ENCODE results near the gene KIAA0753.
A peak's percentile ranks its signal among the peaks of the same experiment; 100 is the strongest.

The KIAA0753 gene

DNA sequence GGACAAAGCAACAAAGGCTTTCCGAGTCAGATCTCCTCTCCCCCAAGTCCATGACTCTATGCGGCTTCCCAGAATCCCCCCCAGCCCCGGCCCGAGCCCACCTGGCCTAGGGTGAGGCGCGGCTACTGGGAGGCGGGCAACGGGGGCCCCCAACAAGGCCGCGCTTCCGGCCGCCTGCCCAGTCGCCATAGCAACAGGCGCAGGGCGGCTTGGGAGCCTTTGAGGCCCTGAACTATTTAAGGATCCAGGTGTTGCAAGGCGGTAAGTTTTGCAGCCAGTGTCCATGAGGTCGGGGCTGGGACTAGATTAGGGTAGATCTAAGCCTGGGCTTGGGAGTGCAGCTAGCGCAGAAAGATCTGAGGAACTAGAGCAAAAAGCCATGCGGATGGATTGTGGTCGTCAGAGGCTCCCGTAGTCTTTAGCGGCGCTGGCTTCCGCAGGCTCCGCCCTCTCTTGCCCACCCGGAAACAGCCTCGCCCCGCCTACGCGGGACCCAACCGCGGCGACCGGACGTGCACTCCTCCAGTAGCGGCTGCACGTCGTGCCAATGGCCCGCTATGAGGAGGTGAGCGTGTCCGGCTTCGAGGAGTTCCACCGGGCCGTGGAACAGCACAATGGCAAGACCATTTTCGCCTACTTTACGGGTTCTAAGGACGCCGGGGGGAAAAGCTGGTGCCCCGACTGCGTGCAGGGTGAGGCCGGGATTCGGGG, at the start of gene KIAA0753, which contains the start of gene TXNDC17:
Gene KIAA0753 (minus strand): TSS at position 176 of the 711 bp plus-strand sequence. CDS start 5,608 bp downstream, outside the sequence.
Gene TXNDC17 (plus strand): TSS at position 525 of the 711 bp plus-strand sequence. CDS start 23 bp downstream, at position 548.
- peak; percentile 87 for DNase-seq (ENCODE audit: low spot score)

GRCh38 chr17:6688944-6689343, 48.4 kb upstream of the KIAA0753 start:
- no peak for DNase-seq (ENCODE audit: low spot score)

DNA sequence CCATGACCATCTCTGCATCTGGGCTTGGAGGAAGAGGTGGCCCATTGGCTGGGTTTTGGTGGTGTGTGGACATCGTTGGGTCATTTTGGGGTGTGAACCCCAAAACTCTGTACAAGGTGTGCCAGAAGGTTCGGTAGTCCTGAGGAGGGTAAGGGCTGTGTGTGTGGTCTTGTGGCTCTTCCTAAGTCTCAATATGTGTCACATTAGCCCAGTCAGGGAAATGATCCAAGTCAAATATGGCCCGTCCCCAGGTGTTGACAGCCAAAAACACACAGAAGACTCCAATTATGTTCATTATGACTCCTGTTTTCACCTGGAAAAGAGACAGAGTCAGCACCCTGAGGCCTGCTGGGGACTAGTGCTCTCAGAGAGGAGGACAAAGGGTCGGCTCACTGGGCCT, 45.5 kb upstream of the KIAA0753 start:
- DNase-seq (ENCODE audit: low spot score), result no peak

- no peak for DNase-seq (ENCODE audit: low spot score)
Measured at GRCh38 chr17:6684881-6685767, 44.6 kb upstream of the KIAA0753 start.

DNA sequence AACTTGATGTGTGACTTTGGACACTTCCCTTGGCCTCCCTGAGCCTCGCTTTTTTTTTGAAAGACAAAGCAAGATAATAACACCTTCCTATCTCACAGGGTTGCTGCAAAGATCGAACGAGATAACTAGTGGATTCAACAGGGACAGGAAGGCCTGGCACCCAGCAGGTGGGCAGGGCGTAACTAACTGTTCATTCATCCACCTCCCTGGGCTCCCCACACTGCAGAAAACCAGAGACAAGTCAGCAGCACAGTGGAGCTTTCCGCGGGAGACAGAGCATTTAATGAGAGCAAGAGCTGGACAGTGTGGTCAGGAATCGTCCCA, 43.9 kb upstream of the KIAA0753 start:
- DNase-seq (ENCODE audit: low spot score), result no peak

DNA sequence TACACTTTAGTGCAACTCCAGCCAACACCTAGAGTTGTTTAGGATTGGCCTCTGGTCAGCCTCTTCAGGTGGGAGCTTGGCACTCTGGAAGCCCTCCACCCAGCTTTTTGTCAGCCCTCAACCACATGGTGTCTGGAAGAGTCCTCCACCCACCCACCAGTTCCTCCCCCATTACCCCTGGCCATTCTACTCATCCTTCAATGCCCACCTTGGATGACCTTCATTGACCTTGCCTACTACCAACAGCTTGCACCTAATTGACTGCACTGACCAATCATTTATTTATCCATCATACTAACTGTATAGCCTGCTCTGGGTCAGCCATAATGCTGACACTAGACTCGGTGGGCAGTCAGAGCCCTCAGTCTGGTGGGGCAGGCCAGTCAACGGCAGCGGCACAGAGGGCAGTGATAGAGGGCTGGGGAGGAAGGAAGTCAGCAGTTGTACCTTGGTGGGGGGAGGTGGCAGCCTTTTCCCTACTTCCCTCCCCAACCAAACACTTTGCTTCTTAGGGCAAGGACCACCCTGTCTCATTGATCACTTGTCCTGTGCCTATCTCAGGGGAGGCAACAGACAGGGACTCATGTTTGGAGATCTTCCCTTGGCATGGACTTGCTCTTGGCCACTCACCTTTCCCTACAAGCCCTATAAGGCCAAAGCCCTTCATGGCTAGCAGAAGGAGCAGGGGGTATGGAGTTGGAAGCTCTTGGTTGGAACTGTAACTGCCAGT, 43.4 kb upstream of the KIAA0753 start:
- DNase-seq (ENCODE audit: low spot score), result no peak

DNA sequence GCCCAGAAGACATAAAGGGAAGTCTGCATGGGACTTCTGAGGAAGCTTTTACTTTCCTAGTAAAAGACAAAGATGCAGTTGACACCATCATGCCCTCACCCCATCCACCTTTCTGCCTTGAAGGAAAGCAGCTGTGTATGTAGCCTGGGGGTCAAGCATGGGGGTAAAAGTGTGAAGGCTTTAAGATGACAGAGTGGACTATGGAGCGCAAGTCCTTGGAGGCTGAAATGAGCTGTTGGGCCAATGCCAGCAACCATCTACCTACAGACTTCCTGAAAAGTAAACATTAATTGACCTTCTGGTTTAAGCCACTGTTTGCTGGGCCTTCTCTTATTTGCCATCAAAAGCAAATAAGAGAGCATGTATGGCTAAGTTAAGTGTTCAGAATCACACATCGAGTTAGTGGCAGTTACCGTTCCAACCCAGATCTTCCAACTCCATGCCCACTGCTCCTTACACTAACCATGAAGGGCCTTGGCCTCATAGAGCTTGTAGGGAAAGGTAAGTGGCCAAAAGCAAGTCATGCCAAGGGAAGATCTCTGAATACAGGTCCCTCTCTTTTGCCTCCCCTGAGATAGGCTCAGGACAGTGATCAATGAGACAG, 42.7 kb upstream of the KIAA0753 start:
- DNase-seq (ENCODE audit: low spot score), result no peak

DNA sequence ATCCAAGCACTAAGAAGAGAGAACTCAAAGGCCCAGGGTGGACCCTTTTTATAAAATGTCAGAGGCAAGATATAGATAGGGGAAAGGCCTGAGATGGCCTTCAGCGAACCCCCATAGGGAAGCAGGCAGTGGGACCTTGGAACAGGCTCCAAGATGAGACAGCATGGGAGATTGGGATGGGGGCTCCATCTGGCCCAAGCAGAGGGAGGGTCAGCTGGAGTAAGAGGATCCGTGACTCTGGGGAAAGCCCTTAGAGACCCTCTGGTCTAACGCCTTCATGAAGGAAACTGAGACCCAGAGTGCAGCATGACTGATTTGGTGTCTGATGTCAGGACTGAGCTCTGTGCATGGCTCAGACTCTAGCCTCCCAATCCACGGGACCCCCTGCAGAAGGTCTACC, 41.8 kb upstream of the KIAA0753 start:
- DNase-seq (ENCODE audit: low spot score), result no peak

GRCh38 chr17:6681671-6682070, 41.2 kb upstream of the KIAA0753 start:
- no peak for DNase-seq (ENCODE audit: low spot score)

DNA sequence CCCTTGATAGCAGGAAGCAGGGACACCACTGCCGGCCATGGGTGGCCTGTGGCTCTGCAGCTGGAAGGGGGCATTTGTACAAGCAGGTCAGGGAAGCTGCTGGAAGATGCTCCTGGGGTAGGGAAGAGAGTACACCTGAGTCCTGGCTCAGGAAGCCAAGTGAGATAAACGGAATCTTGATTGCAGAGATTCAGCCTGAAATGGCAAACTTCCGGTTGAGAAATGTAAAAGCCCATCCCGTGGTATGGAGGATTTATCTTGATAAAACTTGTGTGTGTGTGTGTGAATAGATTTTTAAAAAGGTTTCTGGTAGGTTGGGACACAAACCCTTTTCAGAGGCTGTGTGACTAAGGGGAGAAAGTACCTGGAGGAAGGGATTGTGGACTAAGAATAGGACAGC, 40.7 kb upstream of the KIAA0753 start:
- DNase-seq (ENCODE audit: low spot score), result no peak

- no peak for DNase-seq (ENCODE audit: low spot score)
Measured at GRCh38 chr17:6679241-6679640, 38.7 kb upstream of the KIAA0753 start.

DNA sequence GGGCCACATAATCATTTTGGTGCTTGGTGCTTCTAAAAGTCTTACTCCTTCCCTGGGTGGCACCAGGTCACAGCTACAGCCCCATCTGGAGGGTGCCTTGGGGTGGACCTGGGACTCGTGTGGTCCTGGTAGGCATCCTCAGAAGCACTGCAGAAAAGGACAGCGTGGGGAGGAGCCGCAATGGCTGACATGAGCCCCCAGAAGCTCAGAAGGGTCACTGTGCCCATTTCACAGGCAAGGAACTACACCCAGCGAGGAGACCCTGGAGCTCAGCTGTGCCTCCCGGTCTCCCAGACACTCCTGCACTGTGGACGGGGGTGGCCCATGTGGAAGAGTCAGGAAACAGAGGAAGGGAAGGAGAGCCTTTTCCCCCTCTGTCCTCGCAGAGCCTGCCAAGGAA, 37.4 kb upstream of the KIAA0753 start:
- DNase-seq (ENCODE audit: low spot score), result no peak

DNA sequence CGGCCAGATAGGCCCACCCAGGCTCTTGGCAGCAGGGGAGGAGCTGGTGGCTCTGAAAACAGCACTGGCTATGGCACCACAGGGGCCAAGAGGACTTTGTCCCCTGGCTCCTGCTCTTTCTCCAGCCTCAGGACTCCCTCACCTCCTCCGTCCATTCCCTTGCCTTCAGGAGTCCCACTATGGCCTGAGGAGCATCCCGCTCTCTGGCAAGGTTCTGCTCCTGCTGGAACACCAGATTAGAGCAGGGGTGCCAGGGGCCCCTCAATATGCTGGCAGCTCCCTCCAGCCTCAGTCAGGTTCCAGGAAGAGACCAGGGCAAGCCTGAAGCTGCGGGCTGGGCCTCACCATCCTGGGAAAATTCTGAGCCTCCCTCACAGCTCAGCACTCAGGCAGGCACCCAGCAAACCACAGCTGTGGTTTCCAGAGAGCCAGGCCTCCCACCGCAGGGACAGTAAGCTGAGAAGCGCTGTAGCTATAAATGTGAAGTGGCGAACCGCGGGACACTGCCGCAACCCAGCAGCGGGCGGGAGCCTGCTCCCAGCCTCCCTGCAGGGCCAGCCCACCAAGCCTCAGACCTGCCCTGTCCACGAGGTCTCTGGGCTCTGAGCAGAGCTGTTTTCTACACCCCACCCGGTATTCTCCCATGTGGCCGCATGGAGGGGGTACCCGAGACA, 36.8 kb upstream of the KIAA0753 start:
- DNase-seq (ENCODE audit: low spot score), result no peak

DNA sequence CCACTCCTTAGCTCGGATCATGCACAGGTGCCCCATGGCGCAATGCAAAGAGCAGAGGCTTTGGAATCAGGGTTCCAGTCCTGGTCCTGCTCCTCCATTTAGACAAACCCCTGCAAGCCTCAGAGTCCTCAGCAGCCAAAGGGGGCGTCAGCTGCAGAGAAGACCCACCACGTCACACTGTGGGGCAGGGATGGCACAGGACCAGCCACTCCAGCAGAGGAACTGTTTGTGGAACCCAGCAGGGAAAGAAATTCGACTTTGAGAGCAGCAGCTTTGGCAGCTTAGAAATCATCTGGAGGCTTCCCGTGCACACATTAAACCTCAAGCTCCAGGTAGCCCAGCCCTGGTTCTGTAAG, 36.3 kb upstream of the KIAA0753 start:
- DNase-seq (ENCODE audit: low spot score), result no peak

DNA sequence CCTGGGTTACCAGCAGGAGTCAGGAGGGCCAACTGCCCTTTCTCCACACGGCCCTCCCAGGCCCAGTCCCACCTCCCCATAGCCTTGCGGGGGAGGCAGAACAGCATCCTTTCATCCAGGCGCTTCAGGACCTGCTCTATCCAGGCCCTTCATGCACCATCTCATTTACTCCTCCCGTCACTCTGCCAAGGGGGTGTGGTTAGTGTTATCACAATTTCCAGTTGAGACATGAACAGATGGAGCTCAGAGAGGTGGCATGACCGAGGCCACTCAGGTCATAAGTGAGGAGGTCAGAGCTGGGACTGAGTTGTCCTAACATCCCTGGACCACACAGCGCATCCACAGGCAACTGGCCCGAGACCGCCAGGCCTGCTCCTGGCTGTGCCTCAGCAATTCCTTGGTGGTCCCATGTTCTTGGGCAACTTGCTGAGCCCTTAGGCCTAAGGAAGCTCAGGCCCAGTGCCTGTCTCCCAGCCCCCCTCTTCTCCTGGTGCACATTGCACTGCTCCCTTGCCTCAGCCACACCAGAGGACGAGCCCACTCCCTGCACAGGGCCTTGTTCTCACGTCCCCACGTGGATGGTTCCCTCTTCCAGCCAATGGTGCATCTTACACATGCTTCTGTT, 34.8 kb upstream of the KIAA0753 start:
- peak; percentile 61 for DNase-seq (ENCODE audit: low spot score)

DNA sequence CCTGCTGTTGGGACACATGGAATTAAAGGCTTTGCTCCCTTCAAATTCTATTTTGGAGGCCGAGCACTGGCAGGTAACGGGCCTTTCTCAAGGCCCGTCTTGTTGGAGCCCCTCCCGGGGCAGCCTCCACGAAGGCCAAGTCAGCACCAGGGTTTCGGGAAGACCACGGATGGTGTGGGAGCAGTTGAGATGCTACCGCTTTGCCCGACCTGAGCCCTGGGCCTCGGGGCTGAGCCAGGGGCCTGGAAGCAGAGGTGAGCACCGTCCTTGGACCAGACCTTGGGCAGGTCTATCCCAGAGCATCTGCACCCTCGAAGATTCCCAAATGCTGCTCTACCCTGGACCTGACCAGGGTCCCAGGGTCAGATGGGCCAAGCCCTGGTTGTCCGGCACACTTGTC, 34.1 kb upstream of the KIAA0753 start:
- no peak for DNase-seq (ENCODE audit: low spot score)

- no peak for DNase-seq (ENCODE audit: low spot score)
Measured at GRCh38 chr17:6671431-6671830, 30.9 kb upstream of the KIAA0753 start.

GRCh38 chr17:6670999-6671398, 30.5 kb upstream of the KIAA0753 start:
- no peak for DNase-seq (ENCODE audit: low spot score)

DNA sequence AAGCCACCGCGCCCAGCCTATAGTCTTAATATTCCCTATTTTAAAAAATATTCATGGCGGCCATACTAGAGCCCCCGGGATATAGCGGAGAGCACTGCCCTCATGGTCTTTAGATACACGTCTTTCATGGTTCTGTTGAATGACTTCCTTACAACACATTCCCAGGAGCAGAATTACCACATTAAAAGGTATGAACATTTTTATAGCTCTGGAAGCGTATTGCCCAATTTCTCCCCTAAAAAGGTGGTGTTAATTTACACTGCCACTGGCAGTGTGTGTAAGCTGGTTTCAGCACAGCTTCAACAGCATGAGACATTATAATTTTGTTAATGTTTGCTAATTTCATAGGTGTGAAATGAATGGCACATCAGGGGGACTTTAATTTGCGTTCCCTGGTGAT, 30.1 kb upstream of the KIAA0753 start:
- no peak for DNase-seq (ENCODE audit: low spot score)

GRCh38 chr17:6669479-6670212, 29.1 kb upstream of the KIAA0753 start:
- DNase-seq (ENCODE audit: low spot score), result no peak
